ENCODE data around the gene HTR1E.
A peak's percentile ranks its signal among the peaks of the same experiment; 100 is the strongest.

The HTR1E gene

GRCh38 chr6:86934365-86934764 is 3.0 kb upstream of the HTR1E start:
- no peak for DNase-seq
- H3K4me1 ChIP-seq (ENCODE audit: control extremely low read depth in 1 of 4, control insufficient read depth in 4 of 4, insufficient read depth in 4 of 4, low read length in 3 of 4): peaks cover 0 to 5% (median 2%) of the 10 kb centered on the region in 4 experiments
- POLR2A ChIA-PET: no interaction called here
- H3K4me3 ChIP-seq (ENCODE audit: control insufficient read depth in 1 of 7, extremely low read depth in 1 of 7, insufficient read depth in 4 of 7, low read depth in 2 of 7, low read length in 6 of 7): no peak overlapping the region
- WGBS (ENCODE audit: insufficient coverage): no CpG with 5 or more reads among the region's 1 CpG
- H3K36me3 ChIP-seq (ENCODE audit: control insufficient read depth in 4 of 4, insufficient read depth in 4 of 4, low read length in 3 of 4): no peaks in the 10 kb centered on the region
- H3K27me3 ChIP-seq (replicated peaks in 2 of 5; ENCODE audit: control insufficient read depth in 4 of 5, insufficient read depth in 5 of 5, low read length in 4 of 5): peaks cover 14 to 53% (median 22%) of the 10 kb centered on the region in 5 experiments
- no peak overlapping the region for H3K27ac ChIP-seq (ENCODE audit: insufficient read depth in 1 of 2, low read depth in 1 of 2, low read length in 2 of 2, poor library complexity in 1 of 2, severe bottlenecking in 2 of 2)
- no peaks in the 10 kb centered on the region for H3K9me3 ChIP-seq (ENCODE audit: control extremely low read depth in 1 of 5, control insufficient read depth in 4 of 5, insufficient read depth in 2 of 5, low read depth in 1 of 5, low read length in 4 of 5)
- CTCF ChIA-PET: no interaction called here

GRCh38 chr6:86936834-86937218 is 502 bp upstream of the HTR1E start:
- Histone ChIP-seq H3K27me3 (replicated peaks in 2 of 5; ENCODE audit: control insufficient read depth in 4 of 5, insufficient read depth in 5 of 5, low read length in 4 of 5) (peaks cover 14 to 62% (median 30%) of the 10 kb centered on the region in 5 experiments), H3K27ac (ENCODE audit: insufficient read depth in 1 of 2, low read depth in 1 of 2, low read length in 2 of 2, poor library complexity in 1 of 2, severe bottlenecking in 2 of 2) (no peak overlapping the region), H3K4me3 (ENCODE audit: control insufficient read depth in 1 of 7, extremely low read depth in 1 of 7, insufficient read depth in 4 of 7, low read depth in 2 of 7, low read length in 6 of 7) (peak overlapping the region in 1 of 7 experiments; percentile 43), H3K9me3 (ENCODE audit: control extremely low read depth in 1 of 5, control insufficient read depth in 4 of 5, insufficient read depth in 2 of 5, low read depth in 1 of 5, low read length in 4 of 5) (no peaks in the 10 kb centered on the region), H3K4me1 (ENCODE audit: control extremely low read depth in 1 of 4, control insufficient read depth in 4 of 4, insufficient read depth in 4 of 4, low read length in 3 of 4) (peaks cover 0 to 5% (median 2%) of the 10 kb centered on the region in 4 experiments), H3K36me3 (ENCODE audit: control insufficient read depth in 4 of 4, insufficient read depth in 4 of 4, low read length in 3 of 4) (no peaks in the 10 kb centered on the region)
- ChIA-PET CTCF (no interaction called here), POLR2A (no interaction called here)
- no peak for DNase-seq
- 4% methylated on average over 10 of the region's 12 CpGs for WGBS (ENCODE audit: insufficient coverage)

- WGBS (ENCODE audit: insufficient coverage): 83% methylated on average over 3 of the region's 4 CpGs
- peaks cover 0 to 5% (median 2%) of the 10 kb centered on the region in 4 experiments for H3K4me1 ChIP-seq (ENCODE audit: control extremely low read depth in 1 of 4, control insufficient read depth in 4 of 4, insufficient read depth in 4 of 4, low read length in 3 of 4)
- H3K4me3 ChIP-seq (ENCODE audit: control insufficient read depth in 1 of 7, extremely low read depth in 1 of 7, insufficient read depth in 4 of 7, low read depth in 2 of 7, low read length in 6 of 7): no peak overlapping the region
- CTCF ChIA-PET: no interaction called here
- H3K27ac ChIP-seq (ENCODE audit: insufficient read depth in 1 of 2, low read depth in 1 of 2, low read length in 2 of 2, poor library complexity in 1 of 2, severe bottlenecking in 2 of 2): no peak overlapping the region
- no peak for DNase-seq
- H3K27me3 ChIP-seq (replicated peaks in 2 of 5; ENCODE audit: control insufficient read depth in 4 of 5, insufficient read depth in 5 of 5, low read length in 4 of 5): peaks cover 17 to 59% (median 28%) of the 10 kb centered on the region in 5 experiments
- POLR2A ChIA-PET: no interaction called here
- H3K36me3 ChIP-seq (ENCODE audit: control insufficient read depth in 4 of 4, insufficient read depth in 4 of 4, low read length in 3 of 4): no peaks in the 10 kb centered on the region
- no peaks in the 10 kb centered on the region for H3K9me3 ChIP-seq (ENCODE audit: control extremely low read depth in 1 of 5, control insufficient read depth in 4 of 5, insufficient read depth in 2 of 5, low read depth in 1 of 5, low read length in 4 of 5)
These were observed 1.5 kb downstream of the HTR1E start for GRCh38 chr6:86938814-86939213.

- 80% methylated on average over 1 of the region's 1 CpG for WGBS (ENCODE audit: insufficient coverage)
- no peak overlapping the region for H3K27ac ChIP-seq (ENCODE audit: insufficient read depth in 1 of 2, low read depth in 1 of 2, low read length in 2 of 2, poor library complexity in 1 of 2, severe bottlenecking in 2 of 2)
- CTCF ChIA-PET: no interaction called here
These were observed 4.1 kb downstream of the HTR1E start for GRCh38 chr6:86941461-86941860.

GRCh38 chr6:86942769-86943516 is 5.6 kb downstream of the HTR1E start:
- 88% methylated on average over 6 of the region's 6 CpGs for WGBS (ENCODE audit: insufficient coverage)
- no peak for DNase-seq
- no peaks in the 10 kb centered on the region for H3K36me3 ChIP-seq (ENCODE audit: control insufficient read depth in 4 of 4, insufficient read depth in 4 of 4, low read length in 3 of 4)
- ChIA-PET CTCF (no interaction called here), POLR2A (no interaction called here)
- H3K4me3 ChIP-seq (ENCODE audit: control insufficient read depth in 1 of 7, extremely low read depth in 1 of 7, insufficient read depth in 4 of 7, low read depth in 2 of 7, low read length in 6 of 7): no peak overlapping the region
- H3K4me1 ChIP-seq (ENCODE audit: control extremely low read depth in 1 of 4, control insufficient read depth in 4 of 4, insufficient read depth in 4 of 4, low read length in 3 of 4): no peaks in the 10 kb centered on the region
- no peaks in the 10 kb centered on the region for H3K9me3 ChIP-seq (ENCODE audit: control extremely low read depth in 1 of 5, control insufficient read depth in 4 of 5, insufficient read depth in 2 of 5, low read depth in 1 of 5, low read length in 4 of 5)
- H3K27ac ChIP-seq (ENCODE audit: insufficient read depth in 1 of 2, low read depth in 1 of 2, low read length in 2 of 2, poor library complexity in 1 of 2, severe bottlenecking in 2 of 2): no peak overlapping the region
- H3K27me3 ChIP-seq (replicated peaks in 2 of 5; ENCODE audit: control insufficient read depth in 4 of 5, insufficient read depth in 5 of 5, low read length in 4 of 5): peaks cover 5 to 22% (median 15%) of the 10 kb centered on the region in 5 experiments

More at GRCh38 chr6:86941461-86941860, 4.1 kb downstream of the HTR1E start:
- Histone ChIP-seq H3K4me1 (ENCODE audit: control extremely low read depth in 1 of 4, control insufficient read depth in 4 of 4, insufficient read depth in 4 of 4, low read length in 3 of 4) (peaks cover 0 to 5% (median 2%) of the 10 kb centered on the region in 4 experiments), H3K27me3 (replicated peaks in 2 of 5; ENCODE audit: control insufficient read depth in 4 of 5, insufficient read depth in 5 of 5, low read length in 4 of 5) (peaks cover 6 to 36% (median 27%) of the 10 kb centered on the region in 5 experiments), H3K4me3 (ENCODE audit: control insufficient read depth in 1 of 7, extremely low read depth in 1 of 7, insufficient read depth in 4 of 7, low read depth in 2 of 7, low read length in 6 of 7) (no peak overlapping the region), H3K9me3 (ENCODE audit: control extremely low read depth in 1 of 5, control insufficient read depth in 4 of 5, insufficient read depth in 2 of 5, low read depth in 1 of 5, low read length in 4 of 5) (no peaks in the 10 kb centered on the region), H3K36me3 (ENCODE audit: control insufficient read depth in 4 of 4, insufficient read depth in 4 of 4, low read length in 3 of 4) (no peaks in the 10 kb centered on the region)
- POLR2A ChIA-PET: no interaction called here
- DNase-seq: no peak

- 53% methylated on average over 5 of the region's 5 CpGs for WGBS (ENCODE audit: insufficient coverage)
- DNase-seq: no peak
- ChIA-PET POLR2A (no interaction called here), CTCF (no interaction called here)
- Histone ChIP-seq H3K27ac (ENCODE audit: insufficient read depth in 1 of 2, low read depth in 1 of 2, low read length in 2 of 2, poor library complexity in 1 of 2, severe bottlenecking in 2 of 2) (no peak overlapping the region), H3K4me1 (ENCODE audit: control extremely low read depth in 1 of 4, control insufficient read depth in 4 of 4, insufficient read depth in 4 of 4, low read length in 3 of 4) (no peaks in the 10 kb centered on the region), H3K36me3 (ENCODE audit: control insufficient read depth in 4 of 4, insufficient read depth in 4 of 4, low read length in 3 of 4) (no peaks in the 10 kb centered on the region), H3K4me3 (ENCODE audit: control insufficient read depth in 1 of 7, extremely low read depth in 1 of 7, insufficient read depth in 4 of 7, low read depth in 2 of 7, low read length in 6 of 7) (no peak overlapping the region), H3K9me3 (ENCODE audit: control extremely low read depth in 1 of 5, control insufficient read depth in 4 of 5, insufficient read depth in 2 of 5, low read depth in 1 of 5, low read length in 4 of 5) (no peaks in the 10 kb centered on the region), H3K27me3 (replicated peaks in 2 of 5; ENCODE audit: control insufficient read depth in 4 of 5, insufficient read depth in 5 of 5, low read length in 4 of 5) (peaks cover 3 to 13% (median 9%) of the 10 kb centered on the region in 5 experiments)
These were observed 6.6 kb downstream of the HTR1E start for GRCh38 chr6:86943819-86944407.

- WGBS (ENCODE audit: insufficient coverage): 100% methylated on average over 2 of the region's 3 CpGs
- no peak overlapping the region for H3K27ac ChIP-seq (ENCODE audit: insufficient read depth in 1 of 2, low read depth in 1 of 2, low read length in 2 of 2, poor library complexity in 1 of 2, severe bottlenecking in 2 of 2)
- no peak for DNase-seq
- H3K27me3 ChIP-seq (replicated peaks in 2 of 5; ENCODE audit: control insufficient read depth in 4 of 5, insufficient read depth in 5 of 5, low read length in 4 of 5): peaks cover 0 to 2% (median 0%) of the 10 kb centered on the region in 5 experiments
- CTCF ChIA-PET: no interaction called here
- POLR2A ChIA-PET: no interaction called here
- no peaks in the 10 kb centered on the region for H3K36me3 ChIP-seq (ENCODE audit: control insufficient read depth in 4 of 4, insufficient read depth in 4 of 4, low read length in 3 of 4)
- no peak overlapping the region for H3K4me3 ChIP-seq (ENCODE audit: control insufficient read depth in 1 of 7, extremely low read depth in 1 of 7, insufficient read depth in 4 of 7, low read depth in 2 of 7, low read length in 6 of 7)
- H3K4me1 ChIP-seq (ENCODE audit: control extremely low read depth in 1 of 4, control insufficient read depth in 4 of 4, insufficient read depth in 4 of 4, low read length in 3 of 4): no peaks in the 10 kb centered on the region
- H3K9me3 ChIP-seq (ENCODE audit: control extremely low read depth in 1 of 5, control insufficient read depth in 4 of 5, insufficient read depth in 2 of 5, low read depth in 1 of 5, low read length in 4 of 5): no peaks in the 10 kb centered on the region
These were observed 12.4 kb downstream of the HTR1E start for GRCh38 chr6:86949771-86950170.
